ENCODE results near the gene FKBP4. TPM values are rescaled to one million over a fixed set of nuclear protein-coding genes. Genes with fewer than 3 reads are reported as not detected.
A peak's percentile ranks its signal among the peaks of the same experiment; 100 is the strongest.

The FKBP4 gene
- total RNA-seq, 2 donors from 2014 or later, result 29.0 to 29.8 TPM

- ATAC-seq (peak; percentile 22), DNase-seq (no peak)
- Histone ChIP-seq H3K9me3 (no peaks in the 10 kb centered on the region), H3K4me1 (peaks cover 11% of the 10 kb centered on the region), H3K27ac (no peak overlapping the region), H3K36me3 (replicated peaks in 1 of 2; ENCODE audit: insufficient read depth in 1 of 2, low read depth in 2 of 2) (no peaks in the 10 kb centered on the region), H3K27me3 (no peaks in the 10 kb centered on the region), H3K4me3 (no peak overlapping the region)
- intact Hi-C loops (cut with DNase I), result no loop called here
- 84 to 87% methylated on average over 8 to 9 of the region's 9 CpGs for WGBS, 2 donors
- no peak for TF ChIP-seq POLR2A (IDR thresholded peaks at IDR 0.05)
- no peak for TF ChIP-seq CTCF (IDR thresholded peaks at IDR 0.05)
Observed at GRCh38 chr12:2833810-2834209, 39.0 kb downstream of the FKBP4 start.

- Histone ChIP-seq H3K27me3 (no peaks in the 10 kb centered on the region), H3K4me1 (peaks cover 11% of the 10 kb centered on the region), H3K9me3 (no peaks in the 10 kb centered on the region), H3K36me3 (replicated peaks in 1 of 2; ENCODE audit: insufficient read depth in 1 of 2, low read depth in 2 of 2) (no peaks in the 10 kb centered on the region), H3K4me3 (no peak within 1 kb of the TSS), H3K27ac (no peak within 1 kb of the TSS)
- DNase-seq (peak in 3 of 4 donors; percentile 18 to 30 (median 30)), ATAC-seq (peak; percentile 41)
- WGBS, 2 donors, result 16 to 18% methylated on average over 28 to 32 of the region's 32 CpGs
- no peak for TF ChIP-seq CTCF (IDR thresholded peaks at IDR 0.05)
- TF ChIP-seq POLR2A (IDR thresholded peaks at IDR 0.05), result no peak
- intact Hi-C loops (cut with DNase I), result no loop called here
Observed at GRCh38 chr12:2834581-2835491, 40.1 kb downstream of the FKBP4 start, which contains the start of gene NRIP2. Gene NRIP2, minus strand, starts transcription at chr12:2835035. Its CDS starts 52 bp downstream, at chr12:2834983.

- Histone ChIP-seq H3K4me1 (peaks cover 11% of the 10 kb centered on the region), H3K9me3 (no peaks in the 10 kb centered on the region), H3K27me3 (no peaks in the 10 kb centered on the region), H3K36me3 (replicated peaks in 1 of 2; ENCODE audit: insufficient read depth in 1 of 2, low read depth in 2 of 2) (no peaks in the 10 kb centered on the region), H3K4me3 (no peak overlapping the region), H3K27ac (no peak overlapping the region)
- ATAC-seq (no peak), DNase-seq (no peak)
- 71% methylated on average over 4 of the region's 4 CpGs for WGBS, 2 donors
- TF ChIP-seq POLR2A (IDR thresholded peaks at IDR 0.05) (no peak), CTCF (IDR thresholded peaks at IDR 0.05) (no peak)
- intact Hi-C loops (cut with DNase I), result no loop called here
Observed at GRCh38 chr12:2835691-2836403, 41.1 kb downstream of the FKBP4 start.

- Histone ChIP-seq H3K27ac (no peak overlapping the region), H3K9me3 (no peaks in the 10 kb centered on the region), H3K27me3 (no peaks in the 10 kb centered on the region), H3K36me3 (replicated peaks in 1 of 2; ENCODE audit: insufficient read depth in 1 of 2, low read depth in 2 of 2) (no peaks in the 10 kb centered on the region), H3K4me1 (peaks cover 11% of the 10 kb centered on the region), H3K4me3 (no peak overlapping the region)
- TF ChIP-seq CTCF (IDR thresholded peaks at IDR 0.05) (no peak), POLR2A (IDR thresholded peaks at IDR 0.05) (no peak)
- WGBS, 2 donors, result 86 to 89% methylated on average over 8 of the region's 8 CpGs
- no peak for DNase-seq
- no peak for ATAC-seq
- intact Hi-C loops (cut with DNase I), result no loop called here
Observed at GRCh38 chr12:2836574-2836973, 41.8 kb downstream of the FKBP4 start.
